ENCODE results near the gene GPC6.

GPC6 gene

GRCh38 chr13:94170145-94170571, 943.6 kb downstream of the GPC6 start:
- DNase-seq (ENCODE audit: low spot score): no peak

GRCh38 chr13:94172416-94172815, 945.8 kb downstream of the GPC6 start:
- DNase-seq (ENCODE audit: low spot score): no peak

GRCh38 chr13:94173312-94173854, 946.8 kb downstream of the GPC6 start:
- no peak for DNase-seq (ENCODE audit: low spot score)

GRCh38 chr13:94174009-94174408, 947.4 kb downstream of the GPC6 start:
- no peak for DNase-seq (ENCODE audit: low spot score)

- DNase-seq (ENCODE audit: low spot score): no peak
Observed at GRCh38 chr13:94175076-94175475, 948.5 kb downstream of the GPC6 start.

GRCh38 chr13:94176561-94176960, 950.0 kb downstream of the GPC6 start:
- DNase-seq (ENCODE audit: low spot score): no peak

- DNase-seq (ENCODE audit: low spot score): no peak
Observed at GRCh38 chr13:94177041-94177440, 950.4 kb downstream of the GPC6 start.

- DNase-seq (ENCODE audit: low spot score): no peak
Observed at GRCh38 chr13:94178625-94179244, 952.1 kb downstream of the GPC6 start.

GRCh38 chr13:94181461-94182107, 955.0 kb downstream of the GPC6 start:
- DNase-seq (ENCODE audit: low spot score): no peak

- peak; percentile 9 for DNase-seq (ENCODE audit: low spot score)
Observed at GRCh38 chr13:94182185-94182761, 955.7 kb downstream of the GPC6 start.

GRCh38 chr13:94186470-94186869, 959.9 kb downstream of the GPC6 start:
- DNase-seq (ENCODE audit: low spot score): no peak

- DNase-seq (ENCODE audit: low spot score): no peak
Observed at GRCh38 chr13:94188201-94188854, 961.7 kb downstream of the GPC6 start.

GRCh38 chr13:94192431-94192975, 965.9 kb downstream of the GPC6 start:
- DNase-seq (ENCODE audit: low spot score): peak; percentile 77

- no peak for DNase-seq (ENCODE audit: low spot score)
Observed at GRCh38 chr13:94195715-94196114, 969.1 kb downstream of the GPC6 start.

- no peak for DNase-seq (ENCODE audit: low spot score)
Observed at GRCh38 chr13:94196413-94196812, 969.8 kb downstream of the GPC6 start.

- no peak for DNase-seq (ENCODE audit: low spot score)
Observed at GRCh38 chr13:94198681-94199080, 972.1 kb downstream of the GPC6 start.

GRCh38 chr13:94199135-94199534, 972.5 kb downstream of the GPC6 start:
- DNase-seq (ENCODE audit: low spot score): no peak

GRCh38 chr13:94201022-94201421, 974.4 kb downstream of the GPC6 start:
- DNase-seq (ENCODE audit: low spot score): no peak

- DNase-seq (ENCODE audit: low spot score): no peak
Observed at GRCh38 chr13:94204163-94204562, 977.6 kb downstream of the GPC6 start.

GRCh38 chr13:94204946-94205345, 978.3 kb downstream of the GPC6 start:
- no peak for DNase-seq (ENCODE audit: low spot score)

- DNase-seq (ENCODE audit: low spot score): no peak
Observed at GRCh38 chr13:94205896-94206295, 979.3 kb downstream of the GPC6 start.

GRCh38 chr13:94209117-94209516, 982.5 kb downstream of the GPC6 start:
- no peak for DNase-seq (ENCODE audit: low spot score)
